Left hindlimb (tissue), 1 donor: Measurements from ENCODE around the gene PIK3C2B.
"Not testable (repeated sequence)": the region's sequence is repeated elsewhere in the genome, so short reads cannot be mapped to it uniquely, and the experiment has no call there.

ENCODE experiments used
- DNase-seq: peaks from one replicate; pipeline ENCODE4 v3.0.0-alpha.2; 2018

The PIK3C2B gene

GRCh38 chr1:204507317-204508105 lies 12.9 kb upstream of the PIK3C2B start:
- peak; percentile 76 for DNase-seq

DNA sequence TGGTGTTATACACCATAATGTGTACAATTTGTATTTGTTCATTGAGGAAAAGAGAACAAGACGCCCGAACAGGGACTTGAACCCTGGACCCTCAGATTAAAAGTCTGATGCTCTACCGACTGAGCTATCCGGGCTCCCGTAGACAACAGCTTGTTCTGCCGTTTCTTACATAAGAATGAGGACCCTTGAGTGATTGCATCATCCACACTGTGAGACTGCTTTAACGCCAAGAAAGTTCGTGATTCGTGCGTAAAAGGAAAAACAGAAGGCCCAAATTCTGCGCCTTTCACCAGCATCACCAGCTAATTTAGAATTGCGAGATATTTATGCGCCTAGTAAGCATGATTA lies 12.3 kb upstream of the PIK3C2B start:
- DNase-seq: peak; percentile 91

GRCh38 chr1:204506201-204506968 lies 11.8 kb upstream of the PIK3C2B start:
- DNase-seq: peak; percentile 85

- no peak for DNase-seq
These were observed 11.1 kb upstream of the PIK3C2B start for GRCh38 chr1:204505674-204506200.

DNA sequence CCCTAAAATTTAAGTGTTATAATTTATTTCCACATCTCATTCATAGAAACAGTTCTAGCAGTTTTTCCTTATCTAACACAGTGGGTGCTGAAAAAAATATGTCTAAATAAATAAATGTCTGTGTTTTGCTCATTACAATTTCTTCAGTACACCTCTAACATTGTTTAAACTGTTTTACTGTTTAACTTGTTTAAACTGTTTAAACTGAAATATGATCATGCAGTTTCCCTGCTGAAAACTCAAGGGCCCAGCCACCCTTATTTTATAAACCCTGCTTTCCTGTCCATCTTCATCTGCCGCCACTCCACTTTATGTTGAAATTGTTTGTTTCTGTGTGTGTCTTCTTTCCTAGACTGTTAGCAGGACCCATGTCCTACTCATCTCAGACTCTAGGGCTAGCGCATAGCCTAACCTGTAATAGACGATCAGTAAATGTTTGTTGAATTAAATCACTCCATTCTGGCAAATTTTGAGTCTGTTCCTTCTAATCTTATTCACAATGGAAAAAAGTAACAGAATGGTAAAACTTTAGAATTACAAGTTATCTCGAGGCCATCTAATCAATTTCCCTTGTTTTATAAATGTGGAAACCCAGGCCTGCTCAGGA lies 9.4 kb upstream of the PIK3C2B start:
- no peak for DNase-seq

DNA sequence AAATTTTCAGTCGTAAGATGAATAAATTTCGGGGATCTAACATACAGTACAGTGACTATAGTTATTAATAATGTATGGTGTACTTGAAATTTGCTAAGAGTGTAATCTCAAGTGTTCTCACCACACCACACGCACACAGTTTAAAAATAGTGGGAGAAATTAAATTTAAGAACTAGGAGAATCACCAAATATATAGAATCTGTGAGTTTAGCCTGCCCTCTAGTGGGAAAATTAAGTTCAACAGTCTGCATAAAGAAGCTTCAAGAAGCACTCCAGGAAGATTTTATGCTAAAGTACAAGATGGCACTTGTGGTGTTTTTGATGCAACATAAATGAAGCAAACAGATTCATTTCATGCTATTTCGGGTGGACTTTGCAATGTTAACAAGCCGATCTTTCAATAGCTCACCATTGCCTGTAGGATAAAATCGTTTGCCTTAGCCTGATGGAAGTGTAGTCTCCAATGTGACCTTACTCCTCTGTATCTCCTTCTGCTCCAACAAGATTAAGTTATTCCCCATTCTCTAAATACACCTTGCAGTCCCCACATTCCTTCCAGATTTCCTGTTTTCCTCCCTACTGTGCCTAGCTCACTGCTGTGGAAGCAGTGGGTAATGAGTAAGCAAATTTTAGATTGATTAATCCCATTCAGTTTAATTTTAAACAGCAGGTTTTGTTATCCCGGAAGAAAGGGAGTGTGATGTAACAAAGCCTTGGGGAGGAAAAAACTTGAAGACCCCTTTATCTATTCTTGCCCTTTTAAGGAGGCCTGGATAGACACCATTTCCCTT lies 8.7 kb upstream of the PIK3C2B start:
- no peak for DNase-seq

- DNase-seq: no peak
These were observed 7.6 kb upstream of the PIK3C2B start for GRCh38 chr1:204502241-204502640.

DNA sequence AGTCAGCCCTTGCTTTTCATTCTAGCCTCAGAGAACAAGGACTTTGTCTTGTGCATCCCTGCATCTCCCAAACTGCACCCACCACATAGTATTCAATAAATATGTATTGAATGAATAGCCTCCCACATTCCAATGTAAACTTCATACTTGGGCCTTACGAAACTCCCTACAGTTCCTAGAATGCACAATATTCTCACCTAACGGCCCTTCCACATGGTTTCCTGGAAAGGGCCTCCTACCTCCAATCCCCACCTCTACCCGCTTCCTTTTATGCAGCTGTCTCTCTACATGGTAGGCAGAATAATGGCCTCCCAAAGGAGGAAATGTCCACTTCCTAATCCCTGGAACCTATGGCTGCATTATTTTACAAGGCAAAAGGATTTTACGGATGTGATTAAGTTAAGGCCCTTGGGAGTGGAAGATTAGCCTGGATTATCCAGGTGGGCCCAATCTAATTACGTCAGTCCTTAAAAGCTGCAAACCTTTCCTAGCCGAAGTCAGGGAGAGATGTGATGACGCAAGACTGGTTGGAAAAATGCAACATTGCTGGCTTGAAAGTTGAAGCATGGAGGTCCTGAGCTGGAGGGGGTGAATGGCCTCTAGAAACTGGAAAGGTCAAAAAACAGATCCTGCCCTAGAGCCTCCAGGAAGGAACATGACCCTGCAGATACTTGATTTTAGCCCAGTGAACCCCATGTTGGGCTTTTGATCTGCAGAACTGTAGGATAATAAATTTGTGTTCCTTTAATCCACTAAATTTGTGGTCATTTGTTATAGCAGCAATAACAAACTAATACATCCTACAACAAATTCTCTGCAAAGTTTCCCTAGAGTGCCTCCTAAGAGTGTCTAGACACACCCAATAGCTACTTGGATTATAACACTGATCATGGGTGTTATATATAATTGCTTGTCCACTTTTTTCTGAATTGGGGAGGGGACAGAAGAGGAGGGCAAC lies 5.2 kb upstream of the PIK3C2B start:
- no peak for DNase-seq

DNA sequence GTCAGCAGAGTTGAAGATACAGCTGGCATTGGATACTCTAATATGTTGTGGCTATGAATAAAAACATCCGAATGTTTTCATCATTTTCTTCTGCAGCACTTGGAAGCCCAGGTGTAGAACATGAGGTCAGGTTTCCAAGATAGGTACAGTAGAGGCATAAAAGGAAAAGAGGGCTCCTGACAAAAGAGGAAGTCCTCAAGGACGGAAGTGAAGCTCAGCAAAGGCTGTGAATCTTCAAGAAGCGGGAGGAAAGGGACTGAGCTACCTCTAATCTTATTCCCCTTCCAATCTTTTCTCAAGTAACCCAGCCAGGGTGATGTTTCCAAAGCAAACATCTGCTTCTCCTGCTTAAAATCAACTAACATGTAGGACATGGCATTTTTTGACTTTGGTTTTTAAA lies 4.4 kb upstream of the PIK3C2B start:
- DNase-seq: no peak

DNA sequence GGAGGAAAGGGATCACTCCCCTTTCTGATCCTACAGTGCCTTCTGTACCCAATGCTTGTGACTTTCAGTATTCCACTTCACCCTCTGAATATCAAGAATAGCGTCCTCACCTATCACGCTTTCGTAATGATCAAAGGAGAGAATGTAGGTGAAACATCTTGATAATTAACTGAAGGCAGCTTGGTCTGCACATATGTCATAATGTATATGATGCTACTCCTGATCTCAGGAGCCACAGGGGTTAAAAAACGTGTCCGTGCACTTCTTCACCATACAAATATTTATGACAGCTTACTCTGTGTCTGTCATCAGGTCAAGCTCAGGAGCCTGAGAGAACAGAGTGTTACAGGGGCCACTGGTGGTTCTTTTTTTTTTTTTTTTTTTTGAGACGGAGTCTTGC lies 1.2 kb upstream of the PIK3C2B start:
- DNase-seq: no peak

DNA sequence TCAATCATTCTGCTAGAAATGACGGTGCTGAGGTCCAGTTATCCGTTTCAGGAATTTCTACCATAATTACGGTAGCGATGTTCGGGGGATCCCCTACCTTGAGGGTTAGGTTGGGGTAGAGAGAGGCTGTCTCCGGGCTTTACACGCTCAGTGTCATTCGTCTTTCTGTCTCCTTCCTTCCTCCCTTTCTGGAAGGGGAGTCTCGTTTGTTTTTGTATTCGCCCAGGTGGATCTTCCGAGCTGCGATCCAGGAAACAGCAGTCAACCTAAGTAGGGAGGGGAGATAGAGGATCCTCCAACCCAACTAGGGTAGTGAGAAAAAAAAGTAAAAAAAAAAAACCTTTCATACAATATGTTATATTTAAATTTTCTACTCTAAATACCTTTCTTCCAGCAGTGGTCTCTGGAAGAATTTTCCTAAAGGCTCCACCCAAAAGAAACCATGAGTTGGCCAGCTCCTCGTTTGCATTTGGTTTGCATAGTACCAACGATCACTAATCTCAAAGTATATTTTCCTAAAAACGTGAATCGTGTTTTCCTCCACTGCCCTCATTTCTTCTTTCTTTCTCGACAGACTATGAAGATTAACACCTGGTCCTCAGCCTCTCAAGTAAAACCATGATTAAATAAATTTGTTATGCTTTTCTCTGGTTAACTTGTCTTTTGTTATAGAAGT lies 611 bp upstream of the PIK3C2B start:
- no peak for DNase-seq

- DNase-seq: peak; percentile 55
These were observed 673 bp downstream of the PIK3C2B start for GRCh38 chr1:204493984-204494280.

DNA sequence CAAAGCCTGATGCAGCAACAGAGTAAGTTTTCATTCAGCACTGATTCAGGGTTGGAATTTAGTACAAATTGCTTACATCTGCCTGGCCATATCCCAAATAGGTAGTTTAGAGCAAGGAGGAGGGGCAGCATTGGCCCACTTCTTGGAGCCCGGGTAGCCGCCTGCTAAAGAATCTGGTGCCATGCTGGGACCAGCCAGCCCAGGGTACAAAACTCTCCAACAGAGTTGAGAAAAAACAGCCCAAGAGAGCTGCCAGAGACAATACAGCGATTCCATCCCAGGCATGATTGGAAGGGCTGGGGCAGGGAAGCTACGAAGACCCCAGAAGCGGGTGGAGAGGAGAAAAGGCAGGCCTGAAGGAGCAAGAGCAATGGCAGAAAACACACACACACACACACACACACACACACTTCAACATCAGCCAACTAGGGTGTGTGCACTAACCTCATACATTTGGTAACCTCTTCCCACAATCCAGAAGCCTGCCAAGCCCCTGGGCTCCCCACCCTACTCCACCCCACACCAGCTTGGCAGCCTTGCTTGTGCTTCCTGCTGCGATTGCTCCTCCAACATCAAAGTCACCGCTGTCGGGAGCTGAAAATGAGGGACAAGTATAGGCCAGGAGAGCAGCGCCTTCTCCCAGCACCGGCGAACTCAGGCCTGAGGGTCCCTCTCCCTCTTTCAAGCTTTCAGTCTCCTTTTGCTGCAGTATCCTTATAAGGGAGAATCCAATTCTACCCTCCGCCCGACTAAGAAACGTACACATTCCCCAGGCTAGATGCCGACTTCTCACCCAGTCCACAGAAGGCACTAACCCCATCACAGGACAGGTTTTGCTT lies 1.2 kb downstream of the PIK3C2B start:
- DNase-seq: peak; percentile 86

- no peak for DNase-seq
These were observed 3.0 kb downstream of the PIK3C2B start for GRCh38 chr1:204491655-204492054.

DNA sequence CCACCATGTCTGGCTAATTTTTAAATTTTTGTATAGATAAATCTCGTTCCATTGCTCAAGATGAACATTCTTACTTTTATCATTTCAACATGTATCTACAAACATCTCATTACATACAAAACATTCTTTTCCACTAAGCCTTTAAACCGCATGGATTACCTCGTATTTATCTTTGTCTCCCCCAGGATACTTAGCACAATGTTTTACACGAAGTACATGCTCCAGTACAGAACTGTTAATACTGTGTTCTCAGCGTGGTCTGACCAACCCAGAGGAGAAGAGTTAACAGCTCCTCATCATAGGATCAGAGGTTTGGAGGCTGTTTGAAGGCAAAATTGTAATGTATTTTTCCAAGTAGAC lies 7.4 kb downstream of the PIK3C2B start:
- DNase-seq: no peak

DNA sequence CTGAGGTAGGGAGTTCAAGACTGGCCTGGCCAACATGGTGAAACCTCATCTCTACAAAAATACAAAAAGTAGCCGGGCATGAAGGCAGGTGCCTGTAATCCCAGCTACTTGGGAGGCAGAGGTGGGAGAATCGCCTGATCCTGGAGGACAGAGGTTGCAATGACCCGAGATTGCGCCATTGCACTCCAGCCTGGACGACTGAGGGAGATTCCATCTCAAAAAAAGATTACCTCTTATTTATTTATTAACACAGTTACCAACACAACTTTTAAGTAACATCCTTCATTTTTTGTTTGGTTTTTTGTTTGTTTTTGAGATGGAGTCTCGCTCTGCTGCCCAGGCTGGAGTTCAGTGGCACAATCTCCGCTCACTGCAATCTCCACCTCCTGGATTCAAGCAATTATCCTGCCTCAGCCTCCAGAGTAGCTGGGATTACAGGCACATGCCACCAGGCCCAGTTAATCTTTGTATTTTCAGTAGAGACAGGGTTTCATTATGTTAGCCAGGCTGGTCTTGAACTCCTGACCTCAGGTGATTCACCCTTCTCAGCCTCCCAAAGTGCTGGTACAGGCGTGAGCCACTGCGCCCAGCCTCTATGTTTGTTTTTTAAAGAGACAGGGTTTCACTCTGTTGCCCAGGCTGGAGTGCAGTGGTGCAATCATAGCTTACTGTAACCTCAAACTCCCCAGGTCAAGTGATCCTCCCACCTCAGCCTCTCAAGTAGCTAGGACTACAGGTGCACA lies 7.9 kb downstream of the PIK3C2B start:
- not testable (repeated sequence) for DNase-seq

GRCh38 chr1:204483791-204484190 lies 10.8 kb downstream of the PIK3C2B start:
- DNase-seq: no peak

DNA sequence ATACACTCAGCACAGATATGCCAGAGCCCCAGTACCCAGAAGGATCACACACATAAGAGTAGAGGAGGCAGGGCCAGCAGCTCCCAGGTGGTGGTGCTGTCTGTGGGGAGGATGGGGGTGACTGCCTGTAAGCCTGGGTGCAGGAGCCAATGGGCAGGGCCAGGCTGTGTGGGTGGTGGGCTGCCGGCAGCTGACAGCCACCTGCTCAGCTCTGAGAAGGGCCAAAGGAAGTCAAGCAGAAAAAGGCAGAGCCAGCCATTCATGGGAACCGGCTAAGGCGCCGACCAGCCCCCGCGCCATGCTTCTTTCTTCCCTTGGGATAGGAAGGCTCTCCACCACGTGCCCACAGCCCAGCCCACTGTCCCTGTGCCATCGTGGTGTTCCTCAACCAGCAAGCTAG lies 14.1 kb downstream of the PIK3C2B start:
- DNase-seq: no peak

GRCh38 chr1:204479387-204480136 lies 15.0 kb downstream of the PIK3C2B start:
- no peak for DNase-seq
